ENCODE measurements around the gene POT1.

GRCh38 chr7:124879103-124879502 lies 50.5 kb downstream of the POT1 start:
- no peak for TF ChIP-seq POLR2A (IDR thresholded peaks at IDR 0.05)
- TF ChIP-seq, protein P1, sequence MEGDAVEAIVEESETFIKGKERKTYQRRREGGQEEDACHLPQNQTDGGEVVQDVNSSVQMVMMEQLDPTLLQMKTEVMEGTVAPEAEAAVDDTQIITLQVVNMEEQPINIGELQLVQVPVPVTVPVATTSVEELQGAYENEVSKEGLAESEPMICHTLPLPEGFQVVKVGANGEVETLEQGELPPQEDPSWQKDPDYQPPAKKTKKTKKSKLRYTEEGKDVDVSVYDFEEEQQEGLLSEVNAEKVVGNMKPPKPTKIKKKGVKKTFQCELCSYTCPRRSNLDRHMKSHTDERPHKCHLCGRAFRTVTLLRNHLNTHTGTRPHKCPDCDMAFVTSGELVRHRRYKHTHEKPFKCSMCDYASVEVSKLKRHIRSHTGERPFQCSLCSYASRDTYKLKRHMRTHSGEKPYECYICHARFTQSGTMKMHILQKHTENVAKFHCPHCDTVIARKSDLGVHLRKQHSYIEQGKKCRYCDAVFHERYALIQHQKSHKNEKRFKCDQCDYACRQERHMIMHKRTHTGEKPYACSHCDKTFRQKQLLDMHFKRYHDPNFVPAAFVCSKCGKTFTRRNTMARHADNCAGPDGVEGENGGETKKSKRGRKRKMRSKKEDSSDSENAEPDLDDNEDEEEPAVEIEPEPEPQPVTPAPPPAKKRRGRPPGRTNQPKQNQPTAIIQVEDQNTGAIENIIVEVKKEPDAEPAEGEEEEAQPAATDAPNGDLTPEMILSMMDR (IDR thresholded peaks at IDR 0.05) = no peak

Measured in Peyer's patch (tissue), 4 donors.